ENCODE measurements around the gene MRPL32.

Gene MRPL32

DNA sequence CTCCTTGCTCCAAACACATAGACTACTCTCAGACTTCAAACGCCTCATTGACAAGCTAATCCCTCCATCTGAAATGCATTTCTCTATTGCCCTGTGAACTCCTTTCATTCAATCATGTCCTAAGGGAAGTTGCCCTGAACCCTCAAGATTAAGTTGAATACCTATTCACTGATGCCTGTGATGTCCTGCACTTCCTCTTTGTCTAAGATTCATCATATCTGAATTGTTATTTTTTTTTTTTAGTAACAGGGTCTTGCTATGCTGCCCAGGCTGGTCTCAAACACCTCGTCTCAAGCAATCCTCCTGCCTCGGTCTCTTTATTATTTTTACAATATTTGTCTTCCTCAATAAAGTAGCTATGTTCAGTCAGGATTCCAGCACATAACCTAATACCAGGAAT lies 3.4 kb upstream of the MRPL32 start:
- DNase-seq: no peak

DNA sequence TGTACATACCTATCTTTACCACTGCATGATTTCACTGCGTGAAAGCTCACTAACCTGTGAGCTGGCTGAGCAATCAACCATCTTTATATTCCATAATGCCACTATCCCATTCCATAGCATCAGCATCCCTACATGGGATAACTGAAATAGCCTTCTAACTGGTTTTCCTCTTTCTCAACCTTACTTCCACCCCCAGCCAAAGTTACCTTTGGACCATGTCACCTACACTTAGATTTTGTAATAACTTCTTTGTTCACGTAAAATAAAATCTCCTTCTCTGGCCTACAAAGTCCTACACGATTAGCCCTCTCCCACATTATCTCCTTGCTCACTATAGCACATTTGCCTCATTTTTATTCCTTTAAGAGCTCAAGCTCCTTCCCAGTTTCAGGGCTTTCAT lies 2.7 kb upstream of the MRPL32 start:
- no peak for DNase-seq

DNA sequence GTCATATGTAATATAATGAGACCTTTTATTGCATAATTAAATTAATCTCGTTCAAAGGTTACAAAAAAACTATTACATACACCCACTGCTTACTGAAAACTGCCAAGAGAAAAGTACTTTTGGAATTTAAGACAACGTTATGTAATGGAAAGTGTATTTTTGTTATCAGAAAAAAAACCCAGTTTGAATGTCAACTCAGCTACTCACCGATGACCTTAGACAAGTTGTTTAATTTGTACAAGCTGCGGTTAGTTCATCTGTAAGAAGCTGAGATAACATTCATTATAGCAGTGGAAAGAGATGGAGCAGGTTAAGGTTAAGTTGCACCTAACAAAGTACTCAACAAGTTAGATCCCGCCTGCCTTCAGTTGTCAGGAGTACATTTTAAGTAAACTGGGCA lies 1.3 kb upstream of the MRPL32 start:
- no peak for DNase-seq

DNA sequence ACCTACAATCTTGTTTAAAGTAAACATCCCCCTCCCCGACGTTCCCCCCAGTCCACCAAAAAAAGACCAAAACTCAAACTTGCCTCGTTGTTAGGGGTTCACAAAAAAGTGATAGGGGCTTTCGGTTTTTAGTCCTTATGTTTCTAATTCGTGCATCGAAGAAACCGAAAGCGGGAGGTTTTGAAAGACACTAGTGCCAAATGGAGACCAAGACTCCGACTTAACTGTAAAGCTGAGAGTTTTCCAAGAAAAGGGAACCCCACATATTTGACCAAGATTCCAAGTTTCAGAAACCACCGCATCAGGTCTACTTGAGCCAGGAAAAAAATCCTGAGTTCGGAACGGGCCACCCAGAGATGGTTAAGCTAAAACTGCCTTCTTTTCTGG lies 736 bp upstream of the MRPL32 start:
- peak in 1 of 2 donors; percentile 14 for DNase-seq

DNA sequence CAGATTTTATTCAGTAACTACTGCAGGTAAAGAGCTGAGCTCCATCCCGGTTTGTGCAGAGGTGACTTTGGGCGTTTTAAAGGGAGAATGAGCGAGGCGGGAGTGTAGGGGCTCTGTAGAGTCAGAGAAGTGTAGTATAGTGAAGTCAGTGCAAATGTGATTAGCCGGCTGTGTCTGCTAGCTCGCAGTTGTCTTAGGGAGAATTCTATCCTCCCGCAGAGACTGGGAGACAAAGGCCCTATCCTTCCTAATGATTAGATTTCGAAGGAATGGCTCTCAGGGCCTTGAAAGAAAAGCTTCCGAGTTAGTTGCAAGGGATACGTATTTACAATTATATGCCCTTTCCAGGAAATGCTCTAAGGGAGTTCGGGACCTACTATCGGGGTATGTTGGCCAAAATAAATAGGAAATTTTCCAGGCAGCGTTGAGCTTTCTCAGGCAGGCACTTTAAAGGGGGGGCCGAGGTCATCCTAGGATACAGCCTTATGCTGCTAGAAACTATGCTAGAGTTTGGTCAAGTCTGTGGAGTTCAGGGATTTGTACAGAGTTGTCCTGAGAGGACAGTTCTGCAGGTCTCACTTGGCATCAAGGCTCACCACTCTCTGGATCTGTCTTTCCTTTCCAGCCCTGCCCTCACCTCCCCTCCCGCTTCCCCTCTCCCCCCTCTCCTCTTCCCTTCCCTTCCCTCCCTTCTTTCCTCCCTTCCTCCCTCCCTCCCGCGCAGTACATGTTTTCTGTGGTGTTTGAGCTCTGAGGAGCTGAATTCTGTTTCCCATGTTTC lies 825 bp downstream of the MRPL32 start:
- DNase-seq: no peak

DNA sequence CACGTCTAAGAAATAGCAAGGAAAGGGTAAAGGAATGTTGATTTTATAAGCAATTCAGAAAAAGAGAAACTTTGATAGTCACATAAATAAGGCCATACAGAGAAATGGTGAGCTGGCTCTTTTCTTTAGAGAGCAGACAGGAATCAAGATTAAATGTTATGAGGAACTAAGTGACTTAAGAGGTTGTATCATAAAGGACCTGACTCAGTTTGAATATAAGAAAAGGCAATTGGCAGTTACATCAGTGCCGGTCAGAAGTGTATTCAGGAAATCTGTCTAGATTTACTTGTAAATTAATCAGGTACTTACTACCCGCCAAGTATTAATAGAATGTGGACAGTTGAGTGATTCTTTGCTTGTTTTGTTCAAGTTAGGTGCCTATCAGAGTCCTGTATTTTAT lies 2.1 kb downstream of the MRPL32 start:
- no peak for DNase-seq

DNA sequence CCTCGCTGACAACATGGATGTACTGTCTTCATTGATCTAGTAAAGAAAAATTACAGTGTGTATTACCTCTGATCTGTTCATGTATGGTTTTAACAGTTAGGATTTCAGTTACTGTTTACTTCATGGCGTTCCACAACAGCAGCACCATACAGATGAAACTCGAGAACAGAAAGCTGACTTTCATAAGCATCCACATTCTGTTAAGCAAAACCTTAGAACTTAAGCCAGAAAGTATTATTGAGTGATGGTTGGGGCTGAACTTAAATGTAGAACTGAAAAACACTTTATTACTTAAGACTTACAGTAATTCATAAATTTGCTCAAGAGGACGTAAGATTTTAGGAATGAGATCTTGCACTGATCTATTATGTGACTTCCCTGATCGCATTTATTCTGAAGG lies 3.7 kb downstream of the MRPL32 start:
- no peak for DNase-seq

DNA sequence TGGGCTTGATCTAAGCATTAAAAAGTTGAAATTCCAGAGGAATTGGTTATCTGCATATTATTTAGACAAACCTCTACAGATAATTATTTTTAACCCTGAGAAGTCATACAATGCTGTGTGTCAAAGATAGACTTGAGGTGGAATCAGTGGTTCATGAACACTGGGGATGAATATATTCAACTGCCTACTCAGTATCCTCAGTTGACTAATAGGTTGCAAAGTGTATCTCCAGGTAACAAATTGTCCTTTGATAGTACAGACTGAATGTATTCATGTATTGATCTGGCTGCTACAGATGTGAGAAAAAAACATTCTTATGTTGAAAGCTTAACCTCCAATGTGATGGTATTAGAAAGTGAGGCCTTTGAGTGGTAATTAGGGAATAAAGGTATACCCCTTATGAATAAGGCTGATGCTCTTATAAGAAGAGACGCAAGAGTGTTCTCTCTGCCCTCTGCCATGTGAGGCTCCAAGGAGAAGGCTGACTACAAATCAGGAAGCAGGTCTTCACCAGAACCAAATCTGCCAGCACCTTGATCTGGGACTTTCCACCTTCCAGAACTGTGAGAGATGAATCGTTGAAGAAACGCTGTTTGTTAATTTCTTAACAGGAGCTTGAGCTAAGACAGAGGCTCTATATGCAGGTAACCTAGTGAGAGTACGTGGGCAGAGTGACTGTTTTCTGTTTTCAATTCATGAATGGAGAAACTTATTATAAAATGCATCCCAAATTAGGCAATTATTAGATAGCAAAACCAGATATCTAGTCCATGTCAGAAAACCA lies 7.5 kb downstream of the MRPL32 start:
- no peak for DNase-seq

DNA sequence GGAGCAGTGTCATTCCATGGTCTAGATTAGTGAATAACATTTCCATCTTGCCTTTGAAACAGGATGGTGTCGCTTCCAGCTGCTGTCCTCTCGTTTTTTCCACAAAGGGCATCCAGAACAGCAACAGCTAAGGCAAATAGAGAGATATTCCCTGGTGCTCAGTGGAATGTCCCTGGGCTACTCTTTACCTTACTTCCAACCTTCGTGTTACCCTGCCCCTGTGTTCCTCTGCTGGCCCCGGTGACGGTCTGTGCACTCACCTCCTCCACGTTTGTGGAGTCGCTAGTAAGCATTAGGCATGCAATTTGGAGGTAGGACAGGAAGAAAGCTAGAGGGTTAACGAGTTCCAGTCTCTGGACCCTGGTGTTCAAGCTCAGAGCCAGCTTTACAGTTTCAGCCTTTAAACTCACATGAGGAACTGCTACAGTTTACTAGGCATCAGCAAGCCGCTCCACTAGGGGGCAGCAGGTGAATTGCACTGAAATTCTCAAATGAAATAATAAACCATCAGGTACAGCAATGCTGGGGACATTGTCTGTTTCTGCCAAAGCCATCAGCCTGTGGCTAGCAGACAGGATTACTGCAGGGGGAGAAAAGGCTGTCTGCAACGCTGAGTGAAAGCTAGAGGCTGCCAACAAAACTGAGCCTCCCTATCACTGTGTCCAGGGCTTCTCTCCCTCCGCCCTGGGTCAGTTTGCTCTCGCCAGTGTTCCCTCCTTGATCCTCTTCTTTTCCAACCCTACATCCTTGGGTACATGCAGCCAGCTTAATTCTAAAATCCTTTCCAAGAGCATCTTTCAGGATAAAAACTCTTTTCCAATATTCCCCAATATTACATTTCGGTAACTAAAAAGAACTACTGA lies 9.0 kb downstream of the MRPL32 start:
- peak in 1 of 2 donors; percentile 54 for DNase-seq

DNA sequence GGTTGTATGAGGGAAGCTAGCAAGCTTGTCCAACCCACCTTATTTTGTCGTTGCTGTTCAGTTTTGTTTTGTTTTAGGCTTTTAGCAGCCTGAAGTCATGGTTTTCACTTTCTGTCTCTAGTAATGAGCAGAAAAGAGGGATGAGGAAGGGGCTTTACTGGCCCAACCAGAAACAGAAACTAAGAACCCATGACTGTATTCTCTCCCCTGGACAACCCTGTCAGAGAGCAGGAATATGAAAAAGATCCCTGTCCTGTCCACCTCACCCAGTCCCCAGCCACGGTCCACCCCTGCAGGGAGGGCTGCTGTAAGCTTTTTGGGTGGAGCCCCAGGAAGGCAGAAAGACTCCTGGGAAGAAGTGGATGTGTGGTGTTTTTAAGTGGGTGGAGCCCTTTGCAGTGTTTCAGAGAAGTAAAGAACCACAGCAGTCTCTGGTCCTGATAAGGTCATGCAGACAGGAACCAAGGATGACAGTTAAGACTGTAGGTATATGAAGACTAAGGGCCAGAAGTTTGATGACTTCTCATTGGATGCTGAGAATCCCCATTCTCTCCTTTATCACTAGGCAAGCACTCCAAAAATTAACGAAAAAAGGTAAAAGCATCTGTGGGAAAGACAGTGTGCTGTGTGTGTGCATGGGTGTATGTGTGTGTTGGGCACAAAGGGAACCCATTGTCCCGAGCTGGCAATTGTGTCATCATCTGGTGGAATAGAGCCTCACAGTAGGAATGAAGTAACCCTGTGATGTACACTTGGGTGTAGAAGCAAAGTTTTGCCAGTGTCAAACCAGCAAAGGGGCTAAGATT lies 13.8 kb downstream of the MRPL32 start:
- peak in 1 of 2 donors; percentile 24 for DNase-seq

DNA sequence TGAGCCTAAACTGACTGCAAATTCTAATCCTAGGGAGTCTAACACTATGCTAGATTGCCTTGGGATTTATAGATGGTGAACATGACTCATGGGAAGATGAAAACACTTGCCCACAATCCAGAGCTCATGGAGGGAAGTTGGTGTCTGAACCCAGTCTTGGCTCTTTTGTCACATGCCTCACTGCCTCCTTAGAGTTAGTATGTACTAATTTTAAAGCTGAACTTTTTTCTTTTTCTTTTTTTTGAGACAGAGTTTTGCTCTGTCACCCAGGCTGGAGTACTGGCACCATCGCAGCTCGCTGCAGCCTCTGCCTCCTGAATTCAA lies 14.4 kb downstream of the MRPL32 start:
- peak in 1 of 2 donors; percentile 19 for DNase-seq

DNA sequence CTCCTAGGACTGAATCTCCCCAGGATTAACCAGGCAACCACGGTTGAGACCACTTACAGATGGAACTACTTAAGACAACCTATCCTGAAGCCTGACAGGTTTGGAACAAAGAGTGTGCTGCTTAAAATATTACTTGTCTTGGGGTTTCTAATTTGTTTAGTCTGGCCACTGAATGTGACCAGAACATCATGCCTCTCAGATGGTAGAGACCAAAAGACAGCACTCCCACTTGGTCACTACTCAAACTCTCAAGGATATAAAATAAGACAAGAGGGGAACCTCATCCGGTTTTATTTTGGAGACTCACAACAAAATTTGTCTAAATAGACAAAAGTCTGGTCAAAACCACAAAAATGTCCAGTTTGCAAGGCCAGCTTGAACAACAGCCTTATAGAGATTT lies 15.3 kb downstream of the MRPL32 start:
- DNase-seq: no peak

DNA sequence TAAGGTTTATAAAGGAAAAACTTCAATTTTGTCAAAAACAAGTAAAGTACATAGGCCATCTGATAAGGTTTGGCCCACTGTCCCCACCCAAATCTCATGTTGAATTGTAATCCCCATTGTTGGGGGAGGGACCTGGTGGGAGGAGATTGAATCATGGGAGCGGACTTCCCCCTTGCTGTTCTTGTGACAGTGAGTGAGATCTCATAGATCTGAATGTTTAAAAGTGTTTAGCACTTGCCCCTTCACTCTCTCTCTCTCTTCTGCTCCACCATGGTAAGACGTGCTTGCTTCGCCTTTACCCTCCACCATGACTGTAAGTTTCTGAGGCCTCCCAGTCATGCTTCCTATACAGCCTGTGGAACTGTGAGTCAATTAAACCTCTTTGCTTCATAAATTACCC lies 18.2 kb downstream of the MRPL32 start:
- no peak for DNase-seq

DNA sequence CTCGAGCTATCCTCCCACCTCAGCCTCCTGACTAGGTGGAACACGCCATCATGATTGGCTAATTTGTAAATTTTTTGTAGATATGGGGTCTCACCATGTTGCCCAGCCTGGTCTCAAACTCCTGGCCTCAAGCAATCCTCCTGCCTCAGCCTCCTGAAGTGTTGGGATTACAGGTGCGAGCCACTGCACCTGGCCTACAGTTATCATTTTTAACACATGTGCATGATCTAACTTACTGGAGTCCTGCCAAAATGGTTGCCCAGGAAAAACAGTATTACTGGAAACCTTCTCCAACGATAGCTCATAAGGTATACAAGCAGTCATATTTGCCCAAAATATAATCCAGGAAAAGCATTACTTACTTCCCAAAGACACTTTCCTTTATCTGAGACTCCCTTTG lies 20.2 kb downstream of the MRPL32 start:
- no peak for DNase-seq

DNA sequence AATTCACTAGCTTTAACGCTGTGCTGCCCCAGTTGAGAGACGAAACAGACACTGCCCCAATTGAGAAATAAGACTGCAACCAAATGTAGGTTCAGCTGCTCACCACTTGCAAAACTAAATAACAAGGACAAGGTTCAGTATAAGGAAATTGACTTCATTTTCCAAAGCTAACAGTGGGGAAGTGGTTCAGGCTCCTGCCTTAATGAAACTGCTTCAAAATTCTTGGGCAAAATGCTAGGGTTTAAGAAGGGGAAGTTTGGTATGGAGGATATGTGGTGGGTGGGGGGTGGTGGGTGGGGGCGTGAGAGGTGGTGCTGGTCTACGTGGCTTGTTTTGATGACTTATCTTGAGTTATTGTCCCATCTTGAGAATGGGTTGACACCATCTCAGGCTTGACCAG lies 21.8 kb downstream of the MRPL32 start:
- DNase-seq: no peak

DNA sequence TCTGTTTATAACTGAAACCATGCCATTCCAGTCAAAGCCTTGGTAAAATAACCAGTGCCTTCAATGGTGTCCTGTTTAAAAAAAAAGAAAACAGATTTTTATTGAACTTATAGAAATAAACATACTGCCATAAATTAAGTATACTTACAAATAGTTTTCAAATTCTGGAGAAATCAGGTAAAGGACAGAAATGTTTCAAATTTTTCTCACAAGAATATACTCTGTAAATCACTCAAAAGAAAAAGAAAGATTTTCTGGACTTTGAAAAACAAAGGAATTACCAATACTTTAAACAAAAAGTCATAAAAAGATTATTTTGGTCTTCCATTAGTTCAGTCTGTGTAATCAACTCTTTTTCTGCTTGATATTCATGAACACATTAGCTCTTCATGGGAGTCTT lies 23.9 kb downstream of the MRPL32 start:
- DNase-seq: no peak

DNA sequence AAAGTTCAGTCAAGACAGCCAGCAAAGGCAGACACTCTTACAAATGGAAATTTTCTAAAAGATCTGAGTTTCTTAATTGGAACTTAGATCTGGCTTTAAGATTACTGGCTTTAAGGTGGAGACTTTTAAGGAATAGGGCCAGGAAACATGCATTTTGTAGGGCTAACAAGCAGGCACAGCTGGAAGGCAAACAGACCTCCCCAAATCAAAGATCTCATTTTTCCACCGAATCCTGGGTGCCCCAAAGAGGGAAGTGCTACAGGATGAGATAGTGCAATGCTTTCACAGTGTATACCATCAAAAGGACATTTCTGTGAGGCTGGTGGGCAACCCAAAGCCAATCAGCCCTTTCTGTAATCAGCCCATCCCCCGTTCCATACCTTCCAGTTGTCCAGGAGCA lies 27.4 kb downstream of the MRPL32 start:
- DNase-seq: no peak

DNA sequence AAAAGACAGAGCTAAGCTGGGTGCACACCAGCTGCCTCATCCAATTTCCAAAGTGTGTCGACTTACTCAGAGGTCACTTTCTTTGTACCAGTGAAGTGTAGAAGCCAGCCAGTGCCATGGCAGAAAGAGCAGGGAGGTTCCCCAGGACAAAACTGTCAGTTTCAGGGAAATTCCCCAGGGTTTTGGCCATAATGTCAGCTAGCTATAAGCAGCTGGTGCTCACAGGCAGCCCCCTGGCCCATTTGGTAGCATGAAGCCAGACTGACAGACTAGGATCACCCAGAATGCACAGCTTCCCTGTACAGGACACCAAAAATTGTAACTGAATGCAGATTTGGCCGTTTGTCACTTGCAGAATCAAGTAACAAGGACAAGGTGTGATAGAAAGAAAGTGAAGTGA lies 28.6 kb downstream of the MRPL32 start:
- no peak for DNase-seq

DNA sequence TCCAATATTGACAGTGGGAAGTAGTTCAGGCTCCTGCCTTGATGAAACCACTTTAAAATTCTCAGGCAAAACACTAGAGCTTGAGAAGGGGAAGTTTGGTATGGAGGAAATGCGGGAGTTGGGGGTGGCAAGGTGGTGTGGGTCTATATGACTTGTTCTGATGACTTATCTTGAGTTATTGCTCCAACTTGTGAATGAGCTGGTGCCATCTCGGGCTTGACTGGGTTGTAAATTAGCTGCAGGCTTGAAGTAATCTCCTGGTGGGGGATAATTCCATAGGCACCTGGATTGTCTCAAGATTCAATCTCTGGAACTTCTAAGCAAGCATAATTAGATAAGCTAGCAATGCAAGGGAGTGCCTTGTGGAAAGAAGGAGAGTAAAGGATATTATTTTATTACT lies 29.0 kb downstream of the MRPL32 start:
- DNase-seq: no peak

DNA sequence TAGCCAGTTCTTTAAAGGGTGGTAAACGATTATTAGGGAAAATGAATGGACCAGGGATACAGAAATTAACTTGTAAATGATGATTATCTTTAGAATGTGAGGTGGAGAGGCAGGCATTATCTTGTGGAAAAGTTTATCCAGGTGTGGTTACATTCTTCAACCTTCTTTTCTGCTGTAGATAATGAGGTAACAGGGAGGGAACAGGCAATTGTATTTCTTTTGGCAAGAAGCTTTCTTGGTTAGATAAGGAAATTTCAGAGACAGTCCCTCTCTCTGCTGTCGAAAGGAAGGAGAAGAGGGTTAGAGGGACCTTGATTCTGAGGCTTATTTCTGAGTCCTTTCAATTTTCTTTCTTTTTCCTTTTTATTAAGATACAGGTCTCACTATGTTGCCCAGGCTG lies 32.1 kb downstream of the MRPL32 start:
- no peak for DNase-seq

DNA sequence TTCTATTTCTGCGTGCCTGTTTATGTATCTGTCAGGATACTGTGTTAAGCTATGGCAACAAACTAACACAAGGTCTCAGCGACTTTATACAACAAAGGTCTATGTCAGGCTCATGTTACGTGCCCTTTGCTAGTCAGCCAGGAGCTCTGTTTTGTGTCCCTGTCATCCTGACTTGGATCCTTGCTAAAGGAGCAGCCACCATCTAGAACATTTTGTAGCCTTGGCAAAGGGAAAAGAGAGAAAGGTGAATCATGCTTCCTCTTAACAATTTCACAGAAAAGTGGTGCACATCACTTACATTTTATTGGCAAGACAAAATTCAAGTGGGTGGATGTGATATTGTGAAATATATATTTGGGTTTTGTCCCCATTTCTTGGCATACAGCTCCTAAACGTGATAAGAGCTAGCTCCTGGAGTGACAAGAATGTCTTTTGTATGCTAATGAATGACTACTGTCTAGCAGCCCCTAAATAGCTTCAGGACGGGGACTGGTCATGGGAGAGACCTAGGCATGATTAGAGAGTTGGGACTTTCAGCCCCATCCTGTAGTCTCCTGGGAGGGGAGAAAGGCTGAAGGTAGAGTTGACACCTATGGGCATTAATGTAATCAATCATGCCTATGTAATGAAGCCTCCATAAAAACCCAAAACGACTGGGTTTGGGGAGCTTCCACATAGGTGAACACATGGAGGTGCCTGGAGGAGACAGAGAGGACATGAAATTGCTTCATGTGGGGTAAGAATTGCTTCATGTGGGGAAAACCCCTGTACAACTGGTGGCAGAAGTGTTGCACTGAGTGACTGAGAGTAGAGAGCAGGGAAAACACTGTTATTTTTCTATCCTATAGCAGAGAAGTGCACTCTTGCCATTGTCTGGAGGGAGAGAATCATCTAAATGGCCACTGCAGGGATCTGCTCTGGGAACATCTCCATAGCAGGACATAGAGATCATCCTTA lies 33.0 kb downstream of the MRPL32 start:
- DNase-seq: no peak

DNA sequence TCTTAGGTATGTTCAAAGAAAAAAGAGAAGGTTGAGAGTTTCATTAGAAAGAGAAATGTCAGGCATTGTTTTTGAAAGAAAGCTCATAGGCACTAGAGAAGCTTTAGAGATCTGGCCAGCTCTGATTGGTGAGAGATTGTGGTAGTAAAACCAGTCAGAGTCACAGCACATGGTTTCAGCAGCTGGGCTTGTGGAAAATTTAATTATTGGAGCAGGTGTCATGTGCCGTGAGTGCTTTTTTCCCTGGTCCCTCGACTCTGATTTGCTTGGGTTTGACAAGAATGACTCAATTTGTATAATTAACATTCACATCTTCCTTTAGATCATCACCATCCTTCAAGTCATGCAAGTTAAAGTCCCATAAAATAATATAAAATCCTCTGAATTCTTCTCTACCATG lies 35.2 kb downstream of the MRPL32 start:
- no peak for DNase-seq

Measured in bone marrow (tissue), 2 donors.